NB4 (cell line): ENCODE data around the gene MALL.
"Not testable (repeated sequence)": the region's sequence is repeated elsewhere in the genome, so short reads cannot be mapped to it uniquely, and the experiment has no call there.

Experiments used
- DNase-seq: peaks from one replicate; pipeline ENCODE4 v3.0.0; 2010; ENCODE audit warnings: low read depth
- H3K4me3 ChIP-seq: one replicate; pipeline ENCODE4 v1.5.1; 2011; ENCODE audit warnings: mild to moderate bottlenecking, low read depth, low read length, moderate library complexity

The MALL gene

GRCh38 chr2:110083162-110083561 lies 32.5 kb downstream of the MALL start:
- H3K4me3 ChIP-seq = not testable (repeated sequence)

DNA sequence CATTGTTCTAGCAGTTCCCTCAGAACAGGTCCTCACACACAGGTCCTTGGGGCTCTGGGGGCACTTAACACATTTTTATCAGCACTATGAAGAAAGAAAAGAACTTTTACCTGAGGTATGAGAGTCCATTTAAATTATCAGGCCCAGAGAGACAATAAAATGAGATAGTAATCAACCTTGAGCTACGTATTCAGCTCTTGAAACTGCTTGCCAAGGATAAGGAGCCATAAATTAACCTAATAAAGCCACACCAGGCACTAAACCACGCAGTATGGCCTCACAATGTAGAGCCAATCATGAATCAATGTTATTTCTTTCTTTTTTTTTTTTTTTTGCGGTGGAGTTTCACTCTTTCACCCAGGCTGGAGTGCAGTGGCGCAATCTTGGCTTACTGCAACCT lies 37.5 kb downstream of the MALL start:
- H3K4me3 ChIP-seq = not testable (repeated sequence)

More at GRCh38 chr2:110083162-110083561, 32.5 kb downstream of the MALL start:
- not testable (repeated sequence) for DNase-seq

DNA sequence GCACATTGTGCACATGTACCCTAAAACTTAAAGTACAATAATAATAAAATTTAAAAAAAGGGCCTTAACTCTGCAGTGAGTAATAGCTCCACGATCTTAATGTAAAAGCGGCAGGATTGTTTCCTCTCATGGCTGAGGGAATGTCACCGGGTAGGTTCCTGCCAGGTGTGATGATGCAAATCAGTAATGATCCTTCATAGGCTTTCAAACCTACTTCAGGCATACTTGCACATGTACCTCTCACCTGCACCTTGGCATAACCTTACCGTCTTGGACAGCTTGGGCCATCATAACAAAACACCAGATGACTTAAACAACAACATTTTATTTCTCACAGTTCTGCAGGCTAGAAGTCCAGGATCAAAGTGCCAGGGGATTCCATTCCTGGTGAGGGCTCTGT lies 39.7 kb downstream of the MALL start:
- not testable (repeated sequence) for DNase-seq, H3K4me3 ChIP-seq

More for the DNA sequence above, 37.5 kb downstream of the MALL start:
- DNase-seq = not testable (repeated sequence)

DNA sequence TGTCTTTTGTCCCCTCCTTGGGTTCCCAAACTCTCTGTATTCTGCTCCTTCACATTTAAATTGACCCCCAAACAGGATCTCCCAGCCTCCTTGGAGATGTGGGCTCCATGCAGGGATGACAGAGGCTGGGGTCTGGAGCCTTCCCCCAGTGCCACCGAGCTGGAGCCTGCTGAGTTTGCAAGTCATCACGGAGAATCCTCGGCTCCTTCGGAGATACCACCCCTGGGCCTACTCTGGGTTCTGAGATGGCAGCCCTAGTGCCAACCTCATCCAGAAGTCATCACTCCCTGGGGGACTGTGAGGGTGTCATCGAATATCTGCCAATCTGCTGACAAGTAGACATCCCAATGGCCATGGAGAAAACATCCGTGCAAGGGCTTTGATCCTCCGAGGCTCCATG lies 45.8 kb downstream of the MALL start:
- DNase-seq = peak; percentile 0
- not testable (repeated sequence) for H3K4me3 ChIP-seq

DNA sequence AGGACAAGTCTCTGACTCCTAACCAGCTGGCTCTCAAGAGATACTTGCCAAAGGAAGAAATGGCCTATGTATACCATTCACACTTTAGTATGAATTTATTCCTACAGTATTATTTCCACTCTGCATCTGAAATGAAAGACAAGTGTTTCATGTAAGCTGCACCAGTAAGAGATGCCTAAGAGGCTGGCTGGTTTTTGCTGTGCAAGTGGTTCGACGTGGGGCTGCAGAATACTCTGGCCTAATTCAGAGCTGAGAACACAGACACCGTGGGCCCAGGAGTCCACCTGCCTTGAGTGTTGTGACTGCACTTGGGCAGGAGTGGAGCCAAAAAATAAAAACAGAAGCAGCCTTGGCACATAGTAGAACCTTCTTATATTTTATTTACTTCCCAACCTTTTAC lies 47.5 kb downstream of the MALL start:
- H3K4me3 ChIP-seq = not testable (repeated sequence)
- peak; percentile 0 for DNase-seq

DNA sequence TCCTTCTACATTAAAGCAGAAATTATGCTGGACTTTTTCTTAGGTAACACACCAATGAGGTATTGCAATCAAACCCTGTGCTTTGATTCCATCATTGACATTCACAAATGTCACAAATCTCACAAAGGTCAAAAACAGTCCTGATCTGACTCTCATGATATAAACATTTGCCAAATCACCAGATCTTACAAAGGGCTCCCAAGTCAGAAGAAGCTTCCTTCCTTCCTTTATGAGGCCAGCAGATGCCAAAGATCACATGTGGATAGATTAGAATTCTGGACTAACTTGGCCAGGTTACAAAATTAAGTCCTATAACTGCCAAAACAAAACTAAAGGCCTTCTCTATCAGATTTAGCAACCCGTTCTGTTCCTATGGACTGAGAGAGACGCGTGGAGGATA lies 53.3 kb downstream of the MALL start:
- not testable (repeated sequence) for H3K4me3 ChIP-seq, DNase-seq

- not testable (repeated sequence) for H3K4me3 ChIP-seq, DNase-seq
These were observed 55.1 kb downstream of the MALL start for GRCh38 chr2:110060550-110060949.

DNA sequence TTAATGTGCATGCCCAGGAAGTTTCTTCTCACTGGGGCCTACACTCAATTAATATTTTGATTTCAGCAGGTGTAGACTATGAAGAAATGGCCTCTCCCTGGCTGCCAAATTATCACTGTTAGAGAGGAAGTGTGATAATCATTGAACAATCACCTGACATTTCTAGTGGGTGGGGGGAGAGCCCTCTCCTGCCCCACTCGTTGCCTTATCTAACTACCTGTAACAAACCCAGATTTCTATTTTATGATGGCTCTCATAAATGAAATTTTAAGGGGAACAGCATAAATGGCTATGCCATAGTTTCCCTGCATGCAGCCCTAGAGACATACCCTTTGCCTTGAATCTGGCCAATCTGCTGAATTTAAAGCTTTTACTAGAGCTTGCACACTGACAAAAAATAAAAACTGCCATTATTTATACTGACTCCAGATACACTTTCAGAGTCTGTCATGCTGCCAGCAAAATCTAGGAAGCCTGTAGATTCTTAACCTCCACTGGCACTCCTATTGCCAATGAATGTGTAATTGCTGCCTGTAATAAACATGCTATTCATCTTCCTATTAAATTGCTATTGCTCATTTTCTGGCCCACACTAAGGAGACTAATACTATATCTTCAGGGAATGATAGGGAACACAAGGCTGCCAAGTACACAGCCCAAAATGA lies 55.8 kb downstream of the MALL start:
- DNase-seq, H3K4me3 ChIP-seq: not testable (repeated sequence)

GRCh38 chr2:110059009-110059693 lies 56.5 kb downstream of the MALL start:
- not testable (repeated sequence) for DNase-seq, H3K4me3 ChIP-seq

DNA sequence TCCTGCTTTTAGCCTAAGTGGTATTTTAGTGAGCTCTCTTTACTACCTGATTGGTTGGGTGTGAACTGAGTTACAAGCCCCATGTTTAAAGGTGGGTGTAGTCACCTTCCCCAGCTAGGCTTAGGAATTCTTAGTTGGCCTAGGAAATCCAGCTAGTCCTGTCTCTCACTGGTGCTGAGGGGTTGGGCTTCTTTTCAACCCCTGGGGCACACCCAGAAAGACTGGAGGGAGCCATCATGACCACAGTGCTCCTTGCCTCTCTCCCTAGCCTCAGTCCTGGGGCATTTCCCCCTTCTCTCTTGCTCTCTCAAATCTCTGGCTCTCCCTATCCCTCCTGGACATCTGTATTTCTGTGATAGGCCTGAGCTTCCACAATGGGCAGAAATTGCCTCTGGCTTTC lies 57.6 kb downstream of the MALL start:
- not testable (repeated sequence) for DNase-seq, H3K4me3 ChIP-seq

DNA sequence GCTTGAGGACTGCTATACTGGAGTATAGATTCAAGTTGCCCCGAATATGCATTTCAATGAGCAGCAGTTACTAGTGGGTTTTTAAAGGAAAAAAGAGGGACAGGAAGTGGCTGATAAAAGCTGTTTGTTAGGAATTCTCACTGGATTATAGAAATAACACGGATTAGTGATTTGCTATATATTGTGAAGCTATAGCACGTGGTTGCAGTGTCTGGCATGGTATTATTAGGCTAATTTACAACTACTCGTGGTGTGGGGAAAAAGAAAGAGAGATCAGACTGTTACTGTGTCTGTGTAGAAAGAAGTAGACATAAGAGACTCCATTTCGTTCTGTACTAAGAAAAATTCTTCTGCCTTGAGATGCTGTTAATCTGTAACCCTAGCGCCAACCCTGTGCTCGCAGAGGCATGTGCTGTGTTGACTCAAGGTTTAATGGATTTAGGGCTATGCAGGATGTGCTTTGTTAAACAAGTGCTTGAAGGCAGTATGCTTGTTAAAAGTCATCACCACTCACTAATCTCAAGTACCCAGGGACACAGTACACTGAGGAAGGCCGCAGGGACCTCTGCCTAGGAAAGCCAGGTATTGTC lies 59.7 kb downstream of the MALL start:
- not testable (repeated sequence) for DNase-seq, H3K4me3 ChIP-seq

DNA sequence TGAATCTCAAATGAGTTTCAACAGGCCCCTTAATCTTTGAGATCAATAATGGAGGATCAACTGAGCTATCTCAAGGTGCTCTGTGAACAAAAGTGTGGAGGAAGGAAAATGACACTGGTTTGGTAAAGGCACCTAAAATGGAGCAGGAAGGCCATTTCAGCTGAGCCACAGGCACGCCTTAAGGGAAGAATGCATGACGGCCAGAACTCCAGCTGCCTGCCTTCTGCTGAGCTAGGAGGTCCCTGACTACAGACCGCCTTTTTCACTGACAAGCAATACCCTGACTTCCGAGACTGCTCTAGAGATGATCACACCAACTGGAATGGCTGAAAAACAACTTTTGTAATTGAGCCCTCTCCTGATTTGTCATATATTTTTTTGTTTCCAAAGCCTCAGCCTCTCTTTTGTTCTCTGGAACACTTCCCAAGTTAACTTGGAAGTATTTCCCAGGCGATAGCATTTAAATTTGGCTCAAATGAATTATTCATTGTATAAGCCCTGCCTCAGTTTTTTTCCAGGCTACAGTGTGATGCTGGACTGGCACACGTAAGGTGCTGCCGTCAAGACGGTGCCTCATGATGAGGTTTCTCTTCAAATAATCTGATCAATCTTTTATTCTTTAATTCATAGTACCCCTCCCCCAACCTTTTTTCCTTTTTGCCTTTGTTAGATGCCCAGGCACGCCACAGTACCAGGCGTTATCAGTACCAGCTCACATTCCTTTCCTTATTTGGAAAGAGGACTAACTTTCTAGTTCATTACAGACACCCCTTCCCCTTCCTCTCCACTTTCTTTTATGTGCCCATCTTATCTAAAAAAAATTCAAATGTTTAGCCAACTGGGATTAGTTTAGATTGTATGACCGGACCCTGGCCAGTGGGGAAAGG lies 60.9 kb downstream of the MALL start:
- DNase-seq, H3K4me3 ChIP-seq: not testable (repeated sequence)

DNA sequence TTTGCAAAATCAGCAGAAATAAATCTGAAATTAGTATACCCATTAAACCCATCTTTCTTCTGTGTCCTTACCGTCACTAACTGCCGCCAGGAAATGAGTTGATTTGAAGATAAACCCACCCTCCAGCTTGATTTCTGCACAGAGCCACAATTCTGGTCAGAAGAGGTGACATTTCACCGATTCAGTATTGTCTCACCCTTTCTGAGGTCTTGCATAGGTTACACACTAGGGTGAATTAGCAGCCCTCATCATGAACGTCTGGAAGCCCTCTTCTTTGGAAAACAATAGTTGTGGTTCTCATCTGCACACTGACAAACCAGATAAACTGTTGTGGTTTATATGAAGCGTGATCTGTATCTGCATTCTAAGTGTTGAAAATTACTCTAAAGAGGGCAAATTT lies 61.9 kb downstream of the MALL start:
- H3K4me3 ChIP-seq, DNase-seq: not testable (repeated sequence)

DNA sequence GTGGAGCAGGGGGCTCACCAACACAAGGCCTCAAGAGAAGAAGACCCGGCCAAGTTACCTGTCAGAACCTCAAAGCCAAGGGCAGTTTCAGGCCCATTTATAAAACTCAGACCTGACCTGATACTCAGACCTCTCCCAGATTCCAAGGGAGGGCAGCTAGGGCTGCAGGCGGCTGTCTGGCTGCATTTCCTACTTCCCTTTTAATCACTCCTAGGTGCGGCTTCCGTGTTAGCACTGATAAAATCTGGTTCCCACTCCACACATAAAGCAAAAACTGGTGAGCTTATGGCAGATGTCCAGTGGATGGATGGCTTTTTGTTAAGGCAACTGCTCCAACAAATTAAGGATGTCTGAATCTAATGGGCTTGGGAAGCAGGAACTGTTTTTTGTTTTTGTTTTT lies 63.5 kb downstream of the MALL start:
- not testable (repeated sequence) for H3K4me3 ChIP-seq, DNase-seq

GRCh38 chr2:110050222-110050621 lies 65.4 kb downstream of the MALL start:
- H3K4me3 ChIP-seq, DNase-seq: not testable (repeated sequence)

- H3K4me3 ChIP-seq, DNase-seq: not testable (repeated sequence)
These were observed 65.9 kb downstream of the MALL start for GRCh38 chr2:110049769-110050168.

DNA sequence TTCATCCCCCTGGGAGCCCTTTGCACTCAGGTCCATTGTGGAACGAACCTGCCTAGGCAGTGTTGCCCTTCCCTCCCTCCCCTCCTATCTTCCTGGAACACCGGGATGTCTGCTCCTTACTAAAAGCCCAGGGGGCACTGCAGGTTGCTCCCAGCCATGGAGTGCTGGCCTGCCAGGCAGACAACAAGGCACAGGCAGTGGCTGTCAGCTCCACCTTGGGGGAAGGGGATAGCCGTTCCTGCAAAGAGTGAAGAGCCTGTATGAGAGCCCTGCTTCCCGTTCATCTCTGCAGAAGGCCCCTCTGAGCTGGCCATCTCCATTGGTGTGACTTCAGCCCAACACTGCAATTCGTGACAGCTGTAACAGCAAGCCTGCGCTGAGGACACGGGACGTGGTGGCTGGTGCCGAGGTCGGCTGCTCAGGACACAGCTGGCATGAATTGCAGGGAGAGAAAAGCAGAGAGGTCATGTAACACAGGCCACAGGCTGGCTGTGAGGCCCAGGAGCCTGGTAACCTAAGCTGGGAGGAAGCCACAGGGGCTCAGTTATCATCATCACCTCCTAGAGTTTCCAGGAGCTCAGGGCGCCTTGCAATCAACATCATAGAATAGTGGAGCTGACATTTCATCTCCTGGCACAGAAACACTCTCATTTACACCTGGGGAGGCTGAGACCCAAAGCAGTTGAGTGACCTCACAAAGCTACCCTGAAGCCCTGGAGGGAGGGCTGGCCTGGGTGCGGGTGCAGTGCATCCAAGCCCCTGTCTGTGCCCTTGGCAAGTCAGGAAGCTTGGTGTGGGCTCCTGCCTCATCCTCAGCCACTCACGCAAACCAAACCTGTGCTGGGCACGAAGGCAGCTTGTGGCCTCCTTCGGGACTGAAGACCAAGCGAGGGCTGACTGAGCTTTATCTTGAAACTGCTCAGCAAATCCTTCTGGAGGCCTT lies 67.1 kb downstream of the MALL start:
- not testable (repeated sequence) for H3K4me3 ChIP-seq, DNase-seq

DNA sequence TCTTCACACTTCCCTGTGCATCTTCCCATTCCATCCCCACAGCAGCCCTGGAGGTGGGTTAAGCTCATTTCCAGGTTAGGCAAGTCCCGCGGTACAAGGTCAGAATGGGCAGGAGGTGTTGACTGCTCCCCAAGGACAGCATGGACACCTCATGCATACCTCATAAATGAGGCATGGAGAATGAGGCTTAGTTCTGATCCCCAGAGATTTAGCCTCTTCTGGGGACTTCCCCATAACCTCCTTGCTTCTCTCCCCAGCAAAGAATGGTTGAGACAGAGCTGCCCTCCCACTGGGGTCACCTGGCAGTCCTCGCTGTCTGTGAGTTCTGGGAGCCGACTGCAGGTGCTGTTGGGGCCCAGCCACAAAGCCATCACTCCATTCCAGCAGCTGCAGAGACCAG lies 68.4 kb downstream of the MALL start:
- not testable (repeated sequence) for H3K4me3 ChIP-seq, DNase-seq
